ENCODE data around the gene IL25.

DNA sequence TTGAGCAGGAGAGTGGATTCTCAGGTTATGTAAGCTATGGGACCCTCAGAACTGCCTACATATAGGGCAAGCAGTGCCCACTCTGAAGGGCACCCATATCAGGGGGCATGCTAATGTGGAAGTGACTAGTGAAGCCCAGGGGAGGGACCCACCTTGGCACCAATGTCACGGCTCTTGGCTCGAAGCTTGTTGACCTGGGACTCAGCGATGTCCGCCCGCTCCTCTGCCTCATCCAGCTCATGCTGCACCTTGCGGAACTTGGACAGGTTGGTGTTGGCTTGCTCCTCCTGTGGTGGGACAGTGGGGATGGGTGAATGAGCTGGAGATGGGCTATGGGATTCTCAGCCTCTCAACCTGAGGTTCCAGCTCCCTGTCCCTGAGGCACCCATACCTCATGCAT, 9.7 kb downstream of the IL25 start:
- TF ChIP-seq, protein P1, sequence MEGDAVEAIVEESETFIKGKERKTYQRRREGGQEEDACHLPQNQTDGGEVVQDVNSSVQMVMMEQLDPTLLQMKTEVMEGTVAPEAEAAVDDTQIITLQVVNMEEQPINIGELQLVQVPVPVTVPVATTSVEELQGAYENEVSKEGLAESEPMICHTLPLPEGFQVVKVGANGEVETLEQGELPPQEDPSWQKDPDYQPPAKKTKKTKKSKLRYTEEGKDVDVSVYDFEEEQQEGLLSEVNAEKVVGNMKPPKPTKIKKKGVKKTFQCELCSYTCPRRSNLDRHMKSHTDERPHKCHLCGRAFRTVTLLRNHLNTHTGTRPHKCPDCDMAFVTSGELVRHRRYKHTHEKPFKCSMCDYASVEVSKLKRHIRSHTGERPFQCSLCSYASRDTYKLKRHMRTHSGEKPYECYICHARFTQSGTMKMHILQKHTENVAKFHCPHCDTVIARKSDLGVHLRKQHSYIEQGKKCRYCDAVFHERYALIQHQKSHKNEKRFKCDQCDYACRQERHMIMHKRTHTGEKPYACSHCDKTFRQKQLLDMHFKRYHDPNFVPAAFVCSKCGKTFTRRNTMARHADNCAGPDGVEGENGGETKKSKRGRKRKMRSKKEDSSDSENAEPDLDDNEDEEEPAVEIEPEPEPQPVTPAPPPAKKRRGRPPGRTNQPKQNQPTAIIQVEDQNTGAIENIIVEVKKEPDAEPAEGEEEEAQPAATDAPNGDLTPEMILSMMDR (IDR thresholded peaks at IDR 0.05): no peak
- TF ChIP-seq POLR2A (IDR thresholded peaks at IDR 0.05): no peak
- TF ChIP-seq EP300 (IDR thresholded peaks at IDR 0.05): no peak

Data from upper lobe of left lung (tissue), 4 donors.